Hepatocyte (in vitro differentiated cells): Measurements from ENCODE around the gene SKIDA1.

Experiments used
- EZH2 ChIP-seq: fragments of 200-600 bp; sonication (generic); IDR thresholded peaks from 2 replicates; pipeline ENCODE4 v1.6.1; 2016; ENCODE audit warnings: antibody characterized with exemption, mild to moderate bottlenecking, borderline replicate concordance
- EZH2phosphoT487 ChIP-seq: fragments of 200-600 bp; sonication (generic); IDR thresholded peaks from one replicate; pipeline ENCODE4 v1.6.1; 2018; ENCODE audit warnings: antibody characterized with exemption, mild to moderate bottlenecking, low read depth, moderate library complexity; ENCODE audit not compliant: unreplicated experiment, severe bottlenecking
- TF ChIP-seq, protein P1 (sequence below): fragments of 200-600 bp; sonication (generic); IDR thresholded peaks from 2 replicates; pipeline ENCODE4 v1.5.1; 2016; ENCODE audit warnings: antibody characterized with exemption, mild to moderate bottlenecking; ENCODE audit not compliant: poor library complexity

- TF ChIP-seq, protein P1, sequence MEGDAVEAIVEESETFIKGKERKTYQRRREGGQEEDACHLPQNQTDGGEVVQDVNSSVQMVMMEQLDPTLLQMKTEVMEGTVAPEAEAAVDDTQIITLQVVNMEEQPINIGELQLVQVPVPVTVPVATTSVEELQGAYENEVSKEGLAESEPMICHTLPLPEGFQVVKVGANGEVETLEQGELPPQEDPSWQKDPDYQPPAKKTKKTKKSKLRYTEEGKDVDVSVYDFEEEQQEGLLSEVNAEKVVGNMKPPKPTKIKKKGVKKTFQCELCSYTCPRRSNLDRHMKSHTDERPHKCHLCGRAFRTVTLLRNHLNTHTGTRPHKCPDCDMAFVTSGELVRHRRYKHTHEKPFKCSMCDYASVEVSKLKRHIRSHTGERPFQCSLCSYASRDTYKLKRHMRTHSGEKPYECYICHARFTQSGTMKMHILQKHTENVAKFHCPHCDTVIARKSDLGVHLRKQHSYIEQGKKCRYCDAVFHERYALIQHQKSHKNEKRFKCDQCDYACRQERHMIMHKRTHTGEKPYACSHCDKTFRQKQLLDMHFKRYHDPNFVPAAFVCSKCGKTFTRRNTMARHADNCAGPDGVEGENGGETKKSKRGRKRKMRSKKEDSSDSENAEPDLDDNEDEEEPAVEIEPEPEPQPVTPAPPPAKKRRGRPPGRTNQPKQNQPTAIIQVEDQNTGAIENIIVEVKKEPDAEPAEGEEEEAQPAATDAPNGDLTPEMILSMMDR = no peak
- TF ChIP-seq EZH2 (peak; percentile 52), EZH2phosphoT487 (peak; percentile 43)
Observed at GRCh38 chr10:21519397-21519933, 6.0 kb downstream of the SKIDA1 start.
